GM06990 (cell line): ENCODE data around the gene EIF2B2.

Source experiments
- DNase-seq: peaks from one replicate; pipeline ENCODE4 v3.0.0-alpha.2; 2011; ENCODE audit not compliant: insufficient read length; ENCODE audit errors: extremely low read depth
- H3K27me3 ChIP-seq: replicated peaks from 2 replicates; pipeline ENCODE4 v1.6.0; 2011; ENCODE audit warnings: low read length; ENCODE audit not compliant: control insufficient read depth, insufficient read depth
- H3K36me3 ChIP-seq: 2 replicates; pipeline ENCODE4 v1.5.1; 2011; ENCODE audit warnings: low read length; ENCODE audit not compliant: control insufficient read depth, insufficient read depth
- H3K4me3 ChIP-seq: replicated peaks from 2 replicates; pipeline ENCODE4 v1.5.1; 2011; ENCODE audit warnings: low read depth, mild to moderate bottlenecking, control low read depth, low read length
- CTCF ChIP-seq: IDR thresholded peaks from 2 replicates; pipeline ENCODE4 v1.5.1; 2011; ENCODE audit warnings: low read length, control low read depth, mild to moderate bottlenecking, inconsistent platforms; ENCODE audit not compliant: insufficient read depth, poor library complexity, severe bottlenecking

Gene EIF2B2

DNA sequence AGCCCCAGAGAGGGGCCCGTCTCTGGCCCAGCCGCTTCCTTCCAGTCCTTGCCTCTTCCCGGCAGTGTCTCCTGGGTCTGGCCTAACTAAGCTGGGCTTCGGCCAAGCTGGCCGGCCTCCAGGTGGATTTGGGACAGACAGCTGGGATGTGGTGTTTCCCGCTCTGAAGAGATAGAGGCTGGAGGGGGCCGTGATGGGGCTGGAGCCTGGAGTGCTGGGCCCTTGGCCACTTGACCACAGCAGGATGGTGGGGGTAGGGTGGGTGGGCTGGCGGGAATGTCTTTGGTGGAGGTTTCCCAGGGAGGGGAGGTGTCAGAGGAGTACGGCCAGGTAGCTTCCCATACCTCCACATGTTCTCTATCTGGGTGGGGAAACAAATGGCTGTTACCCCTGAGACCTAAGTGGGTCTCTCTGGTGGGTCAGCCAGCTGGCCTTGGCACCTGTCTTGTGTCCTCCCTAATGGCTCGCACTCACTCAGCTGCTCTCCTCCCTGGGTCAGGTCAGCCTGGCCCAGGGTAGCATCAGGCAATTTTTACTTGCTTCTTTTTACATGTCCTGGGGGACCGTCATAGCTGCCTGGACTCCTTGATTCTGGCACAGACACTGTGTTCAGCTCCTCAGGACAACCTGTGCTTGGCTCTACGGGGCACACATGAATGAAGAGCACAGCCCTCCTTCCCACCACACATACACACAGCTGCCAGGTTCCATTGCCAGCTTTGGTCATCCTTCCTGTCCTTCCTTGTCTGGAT lies 27.5 kb upstream of the EIF2B2 start:
- no peaks in the 10 kb centered on the region for H3K27me3 ChIP-seq
- no peaks in the 10 kb centered on the region for H3K36me3 ChIP-seq
- TF ChIP-seq CTCF, result no peak
- no peak for DNase-seq
- H3K4me3 ChIP-seq, result no peak overlapping the region

DNA sequence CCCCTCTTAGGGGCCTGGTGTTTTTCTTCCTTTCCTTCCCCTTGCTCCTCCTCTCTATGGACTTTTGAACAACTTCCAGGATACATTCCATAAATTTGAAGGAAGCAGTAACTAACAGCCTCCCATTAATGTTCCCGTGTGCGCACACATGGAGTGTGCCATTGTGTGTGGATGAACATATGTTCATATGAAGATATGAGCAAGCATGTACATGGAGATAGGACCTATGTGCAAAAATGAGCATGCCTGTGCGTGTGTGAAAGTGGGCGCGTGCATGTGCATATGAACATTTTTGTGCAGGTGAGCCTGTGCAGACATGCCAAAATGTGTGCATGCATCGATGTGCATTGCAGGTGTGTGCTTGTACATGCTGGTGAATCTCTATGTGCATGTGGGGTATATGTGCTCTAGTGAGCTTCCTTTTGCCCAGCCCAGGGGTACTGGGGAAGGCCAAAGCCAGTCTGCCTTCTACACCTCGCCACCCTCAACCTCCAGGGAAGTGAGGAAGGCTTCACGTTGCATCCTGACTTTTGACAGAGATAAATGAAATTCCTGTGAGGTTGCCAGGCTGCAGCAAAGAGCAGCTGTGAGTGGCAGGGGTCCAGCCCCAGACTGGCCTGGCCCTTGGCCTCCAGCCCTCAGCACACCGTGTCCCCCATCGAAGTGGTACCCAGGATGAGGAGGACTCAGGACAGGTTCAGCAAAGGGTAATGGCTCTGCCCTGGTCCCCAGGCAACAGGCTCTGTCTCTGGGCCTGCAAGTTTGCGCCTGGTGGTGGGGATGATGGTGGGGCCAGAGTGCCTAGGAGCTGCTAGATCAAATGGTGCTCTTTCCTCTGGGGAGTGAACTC lies 26.2 kb upstream of the EIF2B2 start:
- Histone ChIP-seq H3K4me3 (no peak overlapping the region), H3K36me3 (no peaks in the 10 kb centered on the region), H3K27me3 (no peaks in the 10 kb centered on the region)
- TF ChIP-seq CTCF, result no peak
- no peak for DNase-seq

- no peak for DNase-seq
- Histone ChIP-seq H3K36me3 (no peaks in the 10 kb centered on the region), H3K4me3 (no peak overlapping the region), H3K27me3 (no peaks in the 10 kb centered on the region)
- no peak for TF ChIP-seq CTCF
Measured at GRCh38 chr14:74977164-74977900, 25.4 kb upstream of the EIF2B2 start.

GRCh38 chr14:74977901-74978385 lies 24.8 kb upstream of the EIF2B2 start:
- TF ChIP-seq CTCF, result no peak
- H3K4me3 ChIP-seq, result no peak overlapping the region

GRCh38 chr14:74978416-74978947 lies 24.2 kb upstream of the EIF2B2 start:
- no peak for TF ChIP-seq CTCF
- Histone ChIP-seq H3K36me3 (no peaks in the 10 kb centered on the region), H3K4me3 (no peak overlapping the region), H3K27me3 (no peaks in the 10 kb centered on the region)
- DNase-seq, result no peak

More at GRCh38 chr14:74977901-74978385, 24.8 kb upstream of the EIF2B2 start:
- DNase-seq, result no peak
- Histone ChIP-seq H3K36me3 (no peaks in the 10 kb centered on the region), H3K27me3 (no peaks in the 10 kb centered on the region)
